Astrocyte (in vitro differentiated cells and primary cell): ENCODE measurements around the gene RASA4B.
"Not testable (repeated sequence)": the region's sequence is repeated elsewhere in the genome, so short reads cannot be mapped to it uniquely, and the experiment has no call there.

Experiments used
- EZH2 ChIP-seq: IDR thresholded peaks from 2 replicates; pipeline ENCODE4 v1.6.1; 2012; ENCODE audit warnings: mild to moderate bottlenecking, low read length, inconsistent platforms; ENCODE audit not compliant: insufficient read depth
- TF ChIP-seq, protein P1 (sequence below): IDR thresholded peaks from 2 replicates; pipeline ENCODE4 v1.5.1; 2011; ENCODE audit warnings: low read depth, mild to moderate bottlenecking, inconsistent platforms, low read length, moderate library complexity; ENCODE audit not compliant: insufficient read depth

DNA sequence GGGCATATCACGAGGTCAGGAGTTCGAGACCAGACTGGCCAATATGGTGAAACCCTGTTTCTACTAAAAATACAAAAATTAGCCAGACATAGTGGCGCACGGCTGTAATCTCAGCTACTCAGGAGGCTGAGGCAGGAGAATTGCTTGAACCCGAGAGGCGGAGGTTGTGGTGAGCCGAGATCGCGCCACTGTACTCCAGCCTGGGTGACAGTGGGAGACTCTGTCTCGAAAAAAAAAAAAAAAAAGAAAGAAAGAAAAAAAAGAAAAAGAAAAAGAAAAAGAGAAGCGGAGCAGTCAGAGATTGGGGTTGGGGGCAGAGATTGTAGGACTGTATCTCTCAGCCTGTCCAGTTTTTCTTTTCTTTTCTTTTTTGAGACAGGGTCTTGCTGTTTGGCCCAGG lies 25.2 kb upstream of the RASA4B start:
- TF ChIP-seq, protein P1, sequence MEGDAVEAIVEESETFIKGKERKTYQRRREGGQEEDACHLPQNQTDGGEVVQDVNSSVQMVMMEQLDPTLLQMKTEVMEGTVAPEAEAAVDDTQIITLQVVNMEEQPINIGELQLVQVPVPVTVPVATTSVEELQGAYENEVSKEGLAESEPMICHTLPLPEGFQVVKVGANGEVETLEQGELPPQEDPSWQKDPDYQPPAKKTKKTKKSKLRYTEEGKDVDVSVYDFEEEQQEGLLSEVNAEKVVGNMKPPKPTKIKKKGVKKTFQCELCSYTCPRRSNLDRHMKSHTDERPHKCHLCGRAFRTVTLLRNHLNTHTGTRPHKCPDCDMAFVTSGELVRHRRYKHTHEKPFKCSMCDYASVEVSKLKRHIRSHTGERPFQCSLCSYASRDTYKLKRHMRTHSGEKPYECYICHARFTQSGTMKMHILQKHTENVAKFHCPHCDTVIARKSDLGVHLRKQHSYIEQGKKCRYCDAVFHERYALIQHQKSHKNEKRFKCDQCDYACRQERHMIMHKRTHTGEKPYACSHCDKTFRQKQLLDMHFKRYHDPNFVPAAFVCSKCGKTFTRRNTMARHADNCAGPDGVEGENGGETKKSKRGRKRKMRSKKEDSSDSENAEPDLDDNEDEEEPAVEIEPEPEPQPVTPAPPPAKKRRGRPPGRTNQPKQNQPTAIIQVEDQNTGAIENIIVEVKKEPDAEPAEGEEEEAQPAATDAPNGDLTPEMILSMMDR: not testable (repeated sequence)
- TF ChIP-seq EZH2: not testable (repeated sequence)
